ENCODE data around the gene CPN2. TPM values are rescaled to one million over a fixed set of nuclear protein-coding genes. Genes with fewer than 3 reads are reported as not detected.
A peak's percentile ranks its signal among the peaks of the same experiment; 100 is the strongest.

The CPN2 gene
- total and polyA plus RNA-seq, 2 of the 13 experiments (the other 11 are each of a cell fraction or from before 2014, with no cell fraction given): 26.7 to 27.7 TPM

GRCh38 chr3:194323785-194324735 is 27.1 kb downstream of the CPN2 start (continued):
- TF ChIP-seq DZIP1 (CRISPR knock-in tag; IDR thresholded peaks at IDR 0.05): no peak
- TF ChIP-seq HIVEP1 (CRISPR knock-in tag; IDR thresholded peaks at IDR 0.05): no peak
- no peak for TF ChIP-seq HNRNPH1 (optimal IDR thresholded peaks at IDR 0.05; ENCODE audit: low read depth, low read length)
- no peak for TF ChIP-seq MED8 (CRISPR knock-in tag; IDR thresholded peaks at IDR 0.05; ENCODE audit: insufficient replicate concordance)
- TF ChIP-seq GLMP (CRISPR knock-in tag; IDR thresholded peaks at IDR 0.05; ENCODE audit: borderline replicate concordance): no peak
- TF ChIP-seq SNAPC4 (CRISPR knock-in tag; IDR thresholded peaks at IDR 0.05): no peak
- no peak for TF ChIP-seq ZNF841 (CRISPR knock-in tag; IDR thresholded peaks at IDR 0.05; ENCODE audit: borderline replicate concordance)
- peak; percentile 49; the same call in 1 of the 2 replicates for TF ChIP-seq UBTF (CRISPR knock-in tag; IDR thresholded peaks at IDR 0.05)
- TF ChIP-seq U2AF1 (optimal IDR thresholded peaks at IDR 0.05; ENCODE audit: low read depth, low read length): no peak
- TF ChIP-seq MIXL1 (CRISPR knock-in tag; IDR thresholded peaks at IDR 0.05): no peak
- TF ChIP-seq ZNF292 (CRISPR knock-in tag; IDR thresholded peaks at IDR 0.05; ENCODE audit: borderline replicate concordance, low read depth): no peak
- no peak for TF ChIP-seq ZNF451 (CRISPR knock-in tag; IDR thresholded peaks at IDR 0.05)
- TF ChIP-seq ZBTB20 (CRISPR knock-in tag; IDR thresholded peaks at IDR 0.05; ENCODE audit: borderline replicate concordance, low read depth): no peak
- TF ChIP-seq RORA (CRISPR knock-in tag; IDR thresholded peaks at IDR 0.05): no peak
- TF ChIP-seq KDM6A (CRISPR knock-in tag; IDR thresholded peaks at IDR 0.05; ENCODE audit: low read depth): no peak
- 0 out of 2 replicates have a peak, but pooled peaks have one; percentile 27 for TF ChIP-seq AHR (CRISPR knock-in tag; IDR thresholded peaks at IDR 0.05)
- no peak for TF ChIP-seq KLF13 (CRISPR knock-in tag; IDR thresholded peaks at IDR 0.05)
- peak; percentile 36; the same call in 1 of the 2 replicates for TF ChIP-seq MEIS2 (CRISPR knock-in tag; IDR thresholded peaks at IDR 0.05)
